Measurements from ENCODE around the gene ABCG1. TPM values are rescaled to one million over a fixed set of nuclear protein-coding genes. Genes with fewer than 3 reads are reported as not detected.

The ABCG1 gene
- total RNA-seq, 1 experiment from 2014 or later, result 9.0 TPM

DNA sequence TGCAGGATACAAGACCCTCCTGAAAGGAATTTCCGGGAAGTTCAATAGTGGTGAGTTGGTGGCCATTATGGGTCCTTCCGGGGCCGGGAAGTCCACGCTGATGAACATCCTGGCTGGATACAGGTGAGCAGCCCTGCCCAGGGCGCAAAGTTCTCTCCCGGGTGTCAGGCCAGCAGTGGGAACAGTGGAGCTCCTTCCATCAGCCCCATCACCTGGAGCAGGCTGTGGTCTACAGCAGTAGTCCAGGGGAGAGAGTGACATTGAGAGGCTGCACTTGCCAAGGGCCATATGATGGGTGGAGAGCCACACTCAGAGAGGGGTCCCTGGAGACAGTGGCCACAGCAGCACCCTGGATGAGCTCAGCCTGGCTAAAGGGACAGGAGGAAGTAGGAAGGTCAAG, 52.1 kb downstream of the ABCG1 start:
- no peak for DNase-seq (ENCODE audit: low spot score)

DNA sequence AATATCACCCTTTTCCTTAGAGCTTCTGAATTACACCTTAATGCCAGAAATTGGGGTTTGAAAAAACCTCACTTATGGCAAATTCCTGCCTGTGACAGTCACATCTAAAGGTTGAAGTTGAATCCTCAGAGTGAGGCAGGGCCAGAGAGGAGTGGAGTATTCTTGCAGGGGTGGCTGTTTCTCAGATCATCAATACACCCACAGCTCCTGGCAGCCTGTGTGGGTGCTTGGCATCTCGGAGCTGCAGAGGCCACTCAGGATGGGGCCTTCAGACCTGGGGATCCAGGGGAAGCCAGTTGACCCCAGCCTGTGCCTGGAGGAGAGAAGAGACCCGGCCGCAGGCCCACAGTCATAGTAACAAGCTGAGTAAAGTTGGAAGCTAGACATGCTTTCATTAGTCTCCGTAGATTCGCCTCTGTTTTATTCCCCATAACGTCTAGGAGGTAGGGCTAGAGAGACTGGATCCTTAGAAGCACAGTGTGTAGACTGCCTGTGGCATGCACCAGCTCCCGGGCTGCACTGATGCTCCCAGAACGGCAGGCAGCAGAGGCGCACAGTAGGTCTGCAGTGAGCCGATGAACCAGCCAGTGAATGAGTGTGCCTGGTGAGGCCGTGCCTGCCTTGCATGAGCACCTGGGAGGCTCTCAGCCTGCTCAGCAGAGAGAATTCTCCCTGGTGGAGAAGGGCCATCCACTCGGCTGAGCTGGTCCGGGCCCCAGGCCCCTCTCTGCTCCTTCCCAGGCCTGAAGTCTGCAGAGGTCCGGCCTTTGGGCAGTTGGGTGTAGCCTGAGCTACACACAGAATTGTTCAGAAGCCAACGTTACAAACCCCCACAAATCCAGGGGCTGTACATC, 53.4 kb downstream of the ABCG1 start:
- no peak for DNase-seq (ENCODE audit: low spot score)

DNA sequence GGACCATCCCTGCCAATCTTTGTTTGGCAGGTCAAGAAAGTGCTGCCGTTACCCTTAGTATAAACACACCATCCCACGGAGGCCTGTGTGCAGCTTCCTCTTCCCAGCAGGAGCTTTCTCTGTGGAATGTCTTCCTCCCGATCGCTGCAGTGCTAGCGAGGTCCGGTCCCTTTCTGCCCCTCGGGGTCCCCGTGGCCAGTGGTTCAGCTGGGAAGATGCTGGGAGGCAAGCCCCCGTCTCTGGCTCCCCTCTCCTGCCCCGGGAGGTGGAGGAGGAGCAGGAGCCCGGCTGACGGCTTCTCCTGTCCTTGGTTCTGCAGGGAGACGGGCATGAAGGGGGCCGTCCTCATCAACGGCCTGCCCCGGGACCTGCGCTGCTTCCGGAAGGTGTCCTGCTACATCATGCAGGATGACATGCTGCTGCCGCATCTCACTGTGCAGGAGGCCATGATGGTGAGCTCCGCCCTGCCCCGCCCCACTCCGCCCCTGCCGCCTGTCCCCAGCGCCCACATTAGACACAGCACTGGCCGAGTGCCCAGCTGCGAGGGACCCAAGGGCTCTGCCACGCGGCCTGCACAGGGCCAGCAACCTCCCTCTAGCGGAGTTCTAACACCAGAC, 54.2 kb downstream of the ABCG1 start:
- no peak for DNase-seq (ENCODE audit: low spot score)

- no peak for DNase-seq (ENCODE audit: low spot score)
Observed at GRCh38 chr21:42276076-42276475, 57.1 kb downstream of the ABCG1 start.

GRCh38 chr21:42276526-42277154, 57.7 kb downstream of the ABCG1 start:
- no peak for DNase-seq (ENCODE audit: low spot score)

DNA sequence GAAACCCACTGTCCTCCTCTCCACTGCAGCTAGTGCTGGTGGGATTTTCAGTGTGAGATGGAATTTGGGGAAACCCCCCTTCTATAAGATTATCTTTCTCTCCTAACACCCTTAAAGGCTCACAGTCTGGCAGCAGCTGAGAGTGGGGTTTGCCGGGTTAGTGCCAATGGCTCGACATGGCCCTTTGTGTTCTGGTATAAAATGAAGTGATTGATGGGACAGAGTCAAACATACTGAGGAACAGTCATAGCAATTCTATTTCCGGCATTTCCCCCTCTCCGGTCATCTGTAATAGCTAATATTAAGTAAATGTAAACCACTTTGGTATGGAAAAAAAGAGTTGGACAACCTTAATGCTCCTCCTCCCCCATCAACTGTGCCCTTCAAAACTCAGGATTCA, 58.7 kb downstream of the ABCG1 start:
- no peak for DNase-seq (ENCODE audit: low spot score)

DNA sequence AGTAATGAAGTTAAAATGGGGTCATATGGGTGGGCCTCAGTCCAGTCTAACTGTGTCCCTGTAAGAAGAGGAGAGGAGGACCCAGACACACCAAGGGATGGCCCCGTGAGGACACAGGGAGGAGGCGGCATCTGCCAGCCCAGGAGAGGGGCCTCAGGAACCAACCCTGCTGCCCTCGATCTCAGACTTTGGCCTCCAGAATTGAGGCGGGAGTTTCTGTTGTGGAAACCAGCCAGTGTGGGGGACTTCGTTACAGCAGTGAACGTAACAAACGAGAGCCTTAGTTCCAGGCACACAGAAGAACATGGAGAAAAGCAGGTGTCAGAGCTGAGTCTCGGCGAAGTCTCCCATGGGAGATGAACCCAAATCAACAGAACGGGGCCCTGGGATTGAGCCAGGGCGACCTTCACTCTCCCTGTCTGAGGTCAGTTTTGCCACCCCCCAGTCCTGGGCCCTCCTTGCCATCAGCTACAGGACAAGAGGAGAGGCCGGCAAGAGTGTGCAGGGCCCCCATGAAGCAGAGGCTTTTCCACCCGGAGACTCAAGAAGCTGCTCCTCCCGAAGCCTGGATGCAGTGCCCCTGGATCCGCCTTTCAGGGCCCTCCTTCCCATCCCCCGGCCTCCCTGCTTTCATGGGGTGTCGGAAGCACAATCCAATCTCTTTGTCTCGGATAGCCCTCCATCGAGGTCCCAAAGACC, 59.7 kb downstream of the ABCG1 start:
- DNase-seq (ENCODE audit: low spot score), result no peak

GRCh38 chr21:42279341-42279871, 60.5 kb downstream of the ABCG1 start:
- DNase-seq (ENCODE audit: low spot score), result no peak

GRCh38 chr21:42279888-42280287, 60.9 kb downstream of the ABCG1 start:
- no peak for DNase-seq (ENCODE audit: low spot score)

GRCh38 chr21:42280356-42281180, 61.6 kb downstream of the ABCG1 start:
- DNase-seq (ENCODE audit: low spot score), result no peak

GRCh38 chr21:42281181-42281680, 62.3 kb downstream of the ABCG1 start:
- DNase-seq (ENCODE audit: low spot score), result no peak

GRCh38 chr21:42282021-42282420, 63.1 kb downstream of the ABCG1 start:
- no peak for DNase-seq (ENCODE audit: low spot score)

GRCh38 chr21:42282715-42283114, 63.8 kb downstream of the ABCG1 start:
- no peak for DNase-seq (ENCODE audit: low spot score)

DNA sequence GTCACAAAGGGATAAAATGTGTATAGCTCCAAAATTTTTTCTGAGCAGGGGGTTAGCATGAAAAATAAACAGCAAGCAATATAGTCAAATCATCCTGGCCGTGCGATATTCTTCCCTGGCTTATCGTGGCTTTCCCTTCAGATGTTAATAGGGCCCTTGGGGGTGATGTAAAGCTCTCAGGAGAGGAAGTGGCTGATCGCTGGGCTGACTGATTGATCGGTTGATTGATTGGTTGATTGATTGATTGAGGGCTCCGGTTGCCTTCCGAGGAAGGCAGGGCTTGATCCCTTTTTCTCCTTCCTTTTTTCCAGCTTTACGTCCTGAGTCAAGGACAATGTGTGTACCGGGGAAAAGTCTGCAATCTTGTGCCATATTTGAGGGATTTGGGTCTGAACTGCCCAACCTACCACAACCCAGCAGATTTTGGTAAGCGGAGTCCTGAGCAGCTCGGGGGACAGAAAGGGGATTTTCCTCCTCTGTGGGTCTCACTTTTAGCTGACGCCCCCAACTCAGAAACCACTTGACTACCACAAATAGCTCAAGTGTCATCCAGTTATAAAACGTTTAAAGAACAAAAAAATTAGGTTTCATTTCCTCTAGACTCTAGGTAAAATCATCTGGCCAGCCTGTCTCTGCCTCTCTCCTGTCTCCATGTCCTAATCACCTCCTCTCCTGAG, 66.8 kb downstream of the ABCG1 start:
- no peak for DNase-seq (ENCODE audit: low spot score)

- no peak for DNase-seq (ENCODE audit: low spot score)
Observed at GRCh38 chr21:42286416-42286815, 67.5 kb downstream of the ABCG1 start.

GRCh38 chr21:42287193-42288083, 68.5 kb downstream of the ABCG1 start:
- no peak for DNase-seq (ENCODE audit: low spot score)

DNA sequence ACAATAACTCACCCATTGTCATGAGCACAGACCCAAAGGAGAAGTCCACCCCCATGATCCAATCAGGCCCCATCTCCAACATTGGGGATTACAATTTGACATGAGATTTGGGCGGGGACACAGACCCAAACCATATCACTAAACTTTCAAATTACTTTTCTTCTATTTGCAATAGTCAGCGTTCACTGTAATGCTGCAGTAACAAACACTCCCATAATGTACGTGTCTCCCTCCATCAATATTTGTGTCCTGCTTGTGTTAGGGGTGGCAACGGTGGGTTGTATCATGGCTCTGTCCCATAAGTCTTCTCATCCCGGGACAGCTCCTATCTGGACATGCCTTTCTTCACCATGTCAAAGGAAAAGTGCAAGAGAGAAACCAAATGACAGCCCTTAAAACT, 70.0 kb downstream of the ABCG1 start:
- DNase-seq (ENCODE audit: low spot score), result no peak

GRCh38 chr21:42289926-42290325, 71.0 kb downstream of the ABCG1 start:
- no peak for DNase-seq (ENCODE audit: low spot score)

GRCh38 chr21:42290505-42290904, 71.6 kb downstream of the ABCG1 start:
- DNase-seq (ENCODE audit: low spot score), result no peak

Data from H4 (cell line).